Measurements from ENCODE around the gene C2CD4D. TPM values are rescaled to one million over a fixed set of nuclear protein-coding genes. Genes with fewer than 3 reads are reported as not detected.

C2CD4D gene
- polyA plus RNA-seq, 1 donor (not counting 4 experiments of a cell fraction or from before 2014, with no cell fraction given) = 0.05 TPM

GRCh38 chr1:151858886-151859665 is 19.5 kb upstream of the C2CD4D start:
- peaks cover 33% of the 10 kb centered on the region for H3K4me1 ChIP-seq (ENCODE audit: control insufficient read depth, extremely low read depth, insufficient read depth, low read length)
- H3K9me1 ChIP-seq (ENCODE audit: control insufficient read depth, extremely low read depth, insufficient read depth, low read length) = no peaks in the 10 kb centered on the region
- no peak overlapping the region for H3K9ac ChIP-seq (ENCODE audit: control insufficient read depth, extremely low read depth, insufficient read depth, low read length)
- H3K36me3 ChIP-seq (ENCODE audit: control insufficient read depth in 2 of 2, extremely low read depth in 1 of 2, insufficient read depth in 2 of 2, low read length in 2 of 2) = no peaks in the 10 kb centered on the region
- no peaks in the 10 kb centered on the region for H4K20me1 ChIP-seq (ENCODE audit: control insufficient read depth, extremely low read depth, insufficient read depth, low read length)
- DNase-seq (ENCODE audit: low read depth, low spot score) = no peak
- H3K79me2 ChIP-seq (ENCODE audit: control insufficient read depth, insufficient read depth, low read length) = no peaks in the 10 kb centered on the region
- no peaks in the 10 kb centered on the region for H3K27me3 ChIP-seq (ENCODE audit: control insufficient read depth, extremely low read depth, insufficient read depth, low read length)
- H3K4me2 ChIP-seq (ENCODE audit: control insufficient read depth, extremely low read depth, insufficient read depth, low read depth, low read length) = no peak overlapping the region
- dilution Hi-C loops (cut with MboI; ENCODE audit: extremely low pct_ligation_motif_present, low sequenced_read_pairs) = no loop called here
- H2AFZ ChIP-seq (ENCODE audit: control insufficient read depth, low read length) = peak overlapping the region; percentile 58
- no peak overlapping the region for H3K4me3 ChIP-seq (ENCODE audit: control insufficient read depth in 2 of 3, extremely low read depth in 1 of 3, insufficient read depth in 2 of 3, low read depth in 1 of 3, low read length in 3 of 3)
- peak overlapping the region; percentile 17 for H3K27ac ChIP-seq (ENCODE audit: control insufficient read depth, insufficient read depth, low read length)
- H3K9me3 ChIP-seq (ENCODE audit: control insufficient read depth, low read depth, low read length) = no peaks in the 10 kb centered on the region
- no peak for TF ChIP-seq CTCF (optimal IDR thresholded peaks at IDR 0.05 in 1 of 3, IDR thresholded peaks at IDR 0.05 in 1 of 3, conservative IDR thresholded peaks at IDR 0.05 in 1 of 3; ENCODE audit: extremely low read depth in 1 of 3, insufficient read depth in 2 of 3, low read length in 3 of 3)
- TF ChIP-seq EZH2 (IDR thresholded peaks at IDR 0.05; ENCODE audit: low read length) = no peak
- no peak for FAIRE-seq

GRCh38 chr1:151858030-151858746 is 18.6 kb upstream of the C2CD4D start:
- Histone ChIP-seq H3K4me1 (ENCODE audit: control insufficient read depth, extremely low read depth, insufficient read depth, low read length) (peaks cover 33% of the 10 kb centered on the region), H3K9me1 (ENCODE audit: control insufficient read depth, extremely low read depth, insufficient read depth, low read length) (no peaks in the 10 kb centered on the region), H3K27me3 (ENCODE audit: control insufficient read depth, extremely low read depth, insufficient read depth, low read length) (no peaks in the 10 kb centered on the region), H4K20me1 (ENCODE audit: control insufficient read depth, extremely low read depth, insufficient read depth, low read length) (no peaks in the 10 kb centered on the region), H3K79me2 (ENCODE audit: control insufficient read depth, insufficient read depth, low read length) (no peaks in the 10 kb centered on the region), H3K36me3 (ENCODE audit: control insufficient read depth in 2 of 2, extremely low read depth in 1 of 2, insufficient read depth in 2 of 2, low read length in 2 of 2) (no peaks in the 10 kb centered on the region), H3K9me3 (ENCODE audit: control insufficient read depth, low read depth, low read length) (no peaks in the 10 kb centered on the region), H3K9ac (ENCODE audit: control insufficient read depth, extremely low read depth, insufficient read depth, low read length) (no peak overlapping the region), H3K4me2 (ENCODE audit: control insufficient read depth, extremely low read depth, insufficient read depth, low read depth, low read length) (peak overlapping the region; percentile 15), H2AFZ (ENCODE audit: control insufficient read depth, low read length) (peak overlapping the region; percentile 20), H3K27ac (ENCODE audit: control insufficient read depth, insufficient read depth, low read length) (peak overlapping the region; percentile 17), H3K4me3 (ENCODE audit: control insufficient read depth in 2 of 3, extremely low read depth in 1 of 3, insufficient read depth in 2 of 3, low read depth in 1 of 3, low read length in 3 of 3) (no peak overlapping the region)
- FAIRE-seq = peak; percentile 90
- no peak for DNase-seq (ENCODE audit: low read depth, low spot score)
- TF ChIP-seq CTCF (optimal IDR thresholded peaks at IDR 0.05 in 1 of 3, IDR thresholded peaks at IDR 0.05 in 1 of 3, conservative IDR thresholded peaks at IDR 0.05 in 1 of 3; ENCODE audit: extremely low read depth in 1 of 3, insufficient read depth in 2 of 3, low read length in 3 of 3) = no peak
- TF ChIP-seq EZH2 (IDR thresholded peaks at IDR 0.05; ENCODE audit: low read length) = no peak
- dilution Hi-C loops (cut with MboI; ENCODE audit: extremely low pct_ligation_motif_present, low sequenced_read_pairs) = no loop called here
